ENCODE measurements around the gene APMAP.

DNA sequence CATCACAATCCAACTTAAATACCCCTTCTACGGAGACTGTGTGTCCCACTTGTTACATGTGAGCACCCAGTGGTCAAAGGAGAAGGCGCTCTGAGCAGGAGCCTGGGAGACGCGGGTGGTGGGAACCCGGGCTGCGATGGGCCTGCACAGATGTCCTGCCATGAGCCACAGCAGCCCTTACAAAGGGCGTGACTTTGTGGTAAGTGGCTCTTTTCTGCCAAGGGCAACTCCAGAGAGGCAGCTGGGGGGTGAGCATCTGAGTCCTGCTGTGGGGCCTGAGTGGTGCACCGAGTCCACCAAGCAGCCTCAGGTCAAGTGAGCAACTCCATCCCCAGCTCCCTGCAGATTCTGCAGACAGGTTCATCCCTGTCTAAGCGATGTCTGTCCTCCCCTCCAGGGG, 77.1 kb downstream of the APMAP start:
- TF ChIP-seq POLR2A (IDR thresholded peaks at IDR 0.05; ENCODE audit: low read length) (no peak), GATA1 (IDR thresholded peaks at IDR 0.05; ENCODE audit: low read depth, low read length) (no peak)
